Activated CD4-positive, alpha-beta T cell treated with anti-CD3 and anti-CD28 coated beads for 36 hours (primary cell): ENCODE results near the gene YPEL2. TPM values are rescaled to one million over a fixed set of nuclear protein-coding genes. Genes with fewer than 3 reads are reported as not detected.

Source experiments
- ATAC-seq: fragments of 200-7000 bp; cut with Tn5 transposase; one replicate; pipeline ENCODE4 v1.10.0; 2021; ENCODE audit warnings: mild to moderate bottlenecking, moderate library complexity
- CTCF ChIA-PET: fragments of 350-600 bp; sonication (Branson Sonifier 250); formaldehyde crosslinking; loops from one replicate; lab custom pipeline; 2021; ENCODE audit warnings: antibody characterized with exemption; lab: Charles Lee
- POLR2A ChIA-PET: fragments of 350-600 bp; sonication (Branson Sonifier 250); formaldehyde crosslinking; loops from one replicate; lab custom pipeline; 2021; ENCODE audit warnings: antibody characterized with exemption, inconsistent platforms; lab: Charles Lee
- DNase-seq: peaks from one replicate; pipeline ENCODE4 v3.0.0-alpha.2; 2020
- H3K27ac Mint-ChIP-seq: one replicate; pipeline ENCODE4 v1.8.0; 2021; ENCODE audit warnings: mixed read lengths
- H3K27me3 Mint-ChIP-seq: one replicate; pipeline ENCODE4 v1.8.0; 2021; ENCODE audit warnings: mixed read lengths
- H3K36me3 Mint-ChIP-seq: one replicate; pipeline ENCODE4 v1.8.0; 2021; ENCODE audit warnings: low read depth, mixed read lengths
- H3K4me1 Mint-ChIP-seq: one replicate; pipeline ENCODE4 v1.8.0; 2021; ENCODE audit warnings: mixed read lengths
- H3K4me3 Mint-ChIP-seq: one replicate; pipeline ENCODE4 v1.8.0; 2021; ENCODE audit warnings: mild to moderate bottlenecking, moderate library complexity, mixed read lengths
- H3K9me3 Mint-ChIP-seq: one replicate; pipeline ENCODE4 v1.8.0; 2021; ENCODE audit warnings: low read depth, mixed read lengths
- intact Hi-C, 2 experiments: fragments of 100-400 bp; cut with DNase I in 1 of 2; cut with micrococcal nuclease in 1 of 2; formaldehyde crosslinking; loops; one replicate each; pipeline versions ENCODE4 v1.14.2 to v1.15.1; 2022 to 2024; cut with DNase I, micrococcal nuclease
- total RNA-seq, 2 experiments: library from RNA; stranded (reverse); gene quantifications; one replicate each; pipeline ENCODE4 v1.2.3, GENCODE V29; 2021

The YPEL2 gene
- total RNA-seq, 2 experiments from 2014 or later, result 4.3 to 6.9 TPM

DNA sequence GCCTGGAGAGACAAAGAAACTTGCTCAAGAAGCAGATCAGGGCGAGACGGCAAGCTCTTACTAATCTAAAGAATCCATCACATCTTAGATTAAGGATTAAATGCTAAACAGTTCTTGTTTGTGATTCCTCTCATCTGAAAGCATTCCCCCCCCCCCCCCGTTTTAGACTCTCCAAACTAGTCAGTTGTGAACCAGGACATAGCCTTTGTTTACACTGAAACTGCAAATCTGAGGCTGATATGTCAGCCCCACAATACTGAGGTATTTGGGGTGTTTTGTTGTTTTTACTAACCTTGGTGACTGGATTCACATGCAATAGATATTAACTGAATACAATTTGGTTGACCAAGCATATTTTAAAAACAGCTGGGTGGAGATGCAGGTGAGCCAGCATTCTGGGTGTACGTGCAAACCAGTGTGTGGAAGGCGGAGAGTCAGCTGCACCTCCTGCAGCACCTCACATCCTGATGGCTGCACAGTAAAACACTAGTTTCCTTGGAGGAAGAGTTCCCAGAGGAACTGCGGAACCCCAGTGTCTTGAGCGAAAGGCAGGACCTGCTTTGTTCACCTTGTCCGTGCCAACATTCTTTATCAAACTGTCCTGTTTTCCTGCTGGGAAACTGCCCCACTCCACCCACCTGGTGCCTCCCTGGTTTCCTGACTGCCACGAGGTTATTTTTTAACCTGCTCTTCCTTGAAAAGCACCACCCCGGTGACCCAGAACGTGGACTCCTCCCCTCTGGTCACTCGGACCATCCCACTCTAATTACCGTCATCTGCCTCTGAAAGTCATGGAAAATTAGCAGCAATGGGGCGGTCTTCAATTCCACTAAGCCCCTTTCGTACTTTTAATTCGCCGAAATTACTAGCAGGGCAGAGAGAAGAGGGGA lies 1.2 kb upstream of the YPEL2 start:
- ATAC-seq (no peak), DNase-seq (peak; percentile 17)
- Mint-ChIP-seq H3K27ac (peak overlapping the region; percentile 44), H3K4me1 (peaks cover 65% of the 10 kb centered on the region), H3K4me3 (no peak overlapping the region), H3K27me3 (no peaks in the 10 kb centered on the region), H3K36me3 (no peaks in the 10 kb centered on the region), H3K9me3 (no peaks in the 10 kb centered on the region)
- ChIA-PET POLR2A (interaction anchor here (0.9 to 1.0 kb wide), 2 partner anchors 97 to 111 kb away, joined by 3 read pairs; no protein-coding TSS in a partner anchor), CTCF (interaction anchor here (0.6 to 3.6 kb wide), 32 partner anchors 9 to 1277 kb away, joined by 3 to 59 read pairs (median 4); partner anchors contain the start of gene GDPD1)
- intact Hi-C loops, result loop anchor here in 1 of 2 experiments (5.0 to 10.0 kb wide), 3 partner anchors 223 to 1265 kb away; partner anchors contain the start of gene TRIM37

DNA sequence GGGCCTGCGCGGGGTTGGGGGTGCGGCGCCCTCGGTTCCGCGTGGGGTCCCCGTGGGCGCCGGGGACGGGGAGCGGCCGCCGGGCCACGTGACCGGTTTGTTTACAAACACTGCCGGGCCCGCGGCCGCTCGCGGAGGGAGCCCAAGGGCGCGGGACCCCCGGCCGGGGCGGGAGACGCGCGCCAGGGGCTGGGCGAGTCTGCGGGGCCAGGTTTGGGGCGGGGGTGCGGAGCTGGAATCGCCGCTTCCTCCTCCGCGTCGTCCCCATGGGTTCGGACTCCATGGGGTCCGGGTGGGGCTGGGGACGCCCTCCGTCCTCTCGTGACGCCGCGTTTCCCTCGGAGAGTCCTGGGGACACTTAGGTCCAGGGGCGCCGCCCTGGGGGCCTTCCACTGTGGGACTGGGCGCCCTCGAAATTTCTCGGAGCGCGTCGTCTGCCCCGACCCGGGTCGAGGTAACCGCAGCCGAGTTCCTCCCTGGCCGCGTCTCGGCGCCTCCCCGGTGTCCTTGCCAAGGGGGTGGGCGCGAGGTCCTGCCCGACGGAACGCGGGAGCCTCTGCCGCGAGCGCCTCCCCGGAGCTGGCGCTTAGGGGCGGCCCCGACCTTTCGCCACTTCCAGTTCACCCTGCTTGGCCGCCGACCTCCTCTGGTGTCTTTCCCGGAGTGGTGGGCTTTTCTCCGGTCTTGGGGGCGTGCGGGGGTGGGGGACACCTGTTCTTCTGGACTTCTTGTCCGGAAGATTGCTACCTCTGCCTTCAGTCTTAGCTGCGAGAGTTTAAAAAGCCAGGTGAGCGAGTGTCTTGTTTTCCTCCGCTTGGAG lies 684 bp downstream of the YPEL2 start:
- Mint-ChIP-seq H3K9me3 (no peaks in the 10 kb centered on the region), H3K27me3 (no peaks in the 10 kb centered on the region), H3K36me3 (no peaks in the 10 kb centered on the region), H3K27ac (peak overlapping the region; percentile 75), H3K4me3 (peak overlapping the region; percentile 81), H3K4me1 (peaks cover 63% of the 10 kb centered on the region)
- intact Hi-C loops, result loop anchor here (1.0 to 10.0 kb wide), 9 partner anchors 30 to 1263 kb away; partner anchors contain the start of genes CLTC (in 1 of the 2), GDPD1 (in 1 of the 2), PRR11 (in 1 of the 2) and SKA2 (in 1 of the 2)
- no peak for ATAC-seq
- CTCF ChIA-PET, result interaction anchor here (0.8 to 2.3 kb wide), 11 partner anchors 11 to 122 kb away, joined by 3 to 16 read pairs (median 5); no protein-coding TSS in a partner anchor
- DNase-seq, result peak; percentile 51
- POLR2A ChIA-PET, result no interaction called here

DNA sequence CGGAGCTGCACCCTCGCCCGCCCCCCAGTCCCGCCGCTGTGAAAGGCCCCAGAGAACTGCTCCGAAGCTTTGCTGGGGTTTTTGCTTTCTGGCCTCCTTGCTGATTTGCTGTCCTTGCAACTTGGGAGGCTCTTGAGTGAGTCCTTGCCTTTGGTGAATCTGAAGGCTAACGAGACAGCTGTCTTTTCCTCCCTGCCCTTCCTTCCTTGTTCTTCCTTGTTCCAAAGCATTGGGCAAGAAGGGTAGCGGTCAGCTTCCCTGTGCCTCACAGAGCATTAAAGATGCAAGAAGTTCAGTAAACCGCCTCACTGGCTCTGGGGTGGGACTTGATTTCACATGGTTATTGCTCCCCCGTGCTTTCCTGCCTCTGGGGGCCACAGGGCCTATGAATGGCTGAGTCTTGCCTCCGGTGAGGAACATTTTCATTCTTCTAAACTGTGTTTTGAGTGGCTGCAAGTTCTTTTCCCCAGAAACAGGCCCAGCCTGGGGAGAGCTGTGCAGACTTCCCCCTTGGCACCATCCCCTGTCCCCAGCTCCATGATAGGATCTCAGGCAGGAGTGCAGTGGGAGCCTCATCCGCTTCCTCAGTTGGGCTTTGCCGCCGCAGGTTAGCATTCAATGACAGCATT lies 1.4 kb downstream of the YPEL2 start:
- ChIA-PET CTCF (interaction anchor here (0.8 to 2.3 kb wide), 11 partner anchors 10 to 121 kb away, joined by 3 to 16 read pairs (median 5); no protein-coding TSS in a partner anchor), POLR2A (no interaction called here)
- Mint-ChIP-seq H3K9me3 (no peaks in the 10 kb centered on the region), H3K36me3 (no peaks in the 10 kb centered on the region), H3K27me3 (no peaks in the 10 kb centered on the region), H3K4me3 (peak overlapping the region; percentile 81), H3K4me1 (peaks cover 57% of the 10 kb centered on the region), H3K27ac (peak overlapping the region; percentile 75)
- no peak for ATAC-seq
- DNase-seq, result peak; percentile 45
- intact Hi-C loops, result loop anchor here (2.0 to 10.0 kb wide), 4 partner anchors 30 to 1262 kb away; partner anchors contain the start of gene TRIM37 (in 1 of the 2)

DNA sequence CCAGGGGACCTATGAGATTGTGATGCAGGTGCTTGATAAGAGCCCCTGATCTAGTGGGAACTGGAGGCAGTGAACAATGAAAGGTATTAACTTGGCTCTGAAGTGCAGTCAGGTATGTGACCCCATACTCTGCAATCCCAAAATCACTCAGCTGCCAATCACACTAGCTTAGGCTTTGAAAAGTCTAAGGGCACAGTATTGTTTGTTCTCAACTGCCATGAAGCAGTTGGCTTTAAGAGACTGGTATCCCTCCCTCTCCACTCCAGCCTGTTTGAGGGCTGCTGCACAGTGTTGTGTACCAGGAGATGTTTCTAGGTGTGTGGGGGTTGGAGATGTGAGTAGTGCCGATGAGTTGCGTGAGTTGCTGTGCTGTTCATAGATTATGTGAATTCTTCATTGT lies 2.4 kb downstream of the YPEL2 start:
- no peak overlapping the region for H3K27ac Mint-ChIP-seq
- intact Hi-C loops, result loop anchor here (2.0 to 10.0 kb wide), 4 partner anchors 29 to 1261 kb away; partner anchors contain the start of gene TRIM37 (in 1 of the 2)
- H3K4me3 Mint-ChIP-seq, result peak overlapping the region; percentile 81
- H3K9me3 Mint-ChIP-seq, result no peaks in the 10 kb centered on the region
- no peak for ATAC-seq
- ChIA-PET CTCF (interaction anchor here (0.5 to 1.6 kb wide), 2 partner anchors 13 to 105 kb away, joined by 3 to 7 read pairs; no protein-coding TSS in a partner anchor), POLR2A (interaction anchor here (0.6 to 0.7 kb wide), 2 partner anchors 91 to 105 kb away, joined by 3 to 9 read pairs; no protein-coding TSS in a partner anchor)
- H3K4me1 Mint-ChIP-seq, result peaks cover 54% of the 10 kb centered on the region
- DNase-seq, result no peak
- no peaks in the 10 kb centered on the region for H3K36me3 Mint-ChIP-seq
- no peaks in the 10 kb centered on the region for H3K27me3 Mint-ChIP-seq

DNA sequence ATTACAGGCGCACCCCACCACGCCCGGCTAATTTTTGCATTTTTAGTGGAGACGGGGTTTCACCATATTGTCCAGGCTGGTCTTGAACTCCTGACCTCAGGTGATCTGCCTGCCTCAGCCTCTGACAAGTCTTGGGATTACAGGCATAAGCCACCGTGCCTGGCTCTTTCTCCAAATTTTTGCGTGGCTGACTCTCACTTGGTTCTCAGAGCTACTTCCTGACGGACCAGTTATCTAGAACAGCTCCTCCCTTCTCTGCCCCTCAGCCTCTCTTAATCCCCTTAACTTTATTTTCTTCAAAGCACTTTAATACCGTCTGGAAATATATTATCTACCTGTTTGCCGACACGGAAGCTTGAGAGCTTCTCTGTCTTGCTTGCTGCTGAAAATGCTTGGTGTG lies 4.2 kb downstream of the YPEL2 start:
- CTCF ChIA-PET, result interaction anchor here (0.5 to 1.8 kb wide), 5 partner anchors 10 to 118 kb away, joined by 3 to 6 read pairs (median 4); no protein-coding TSS in a partner anchor
- no peak for DNase-seq
- Mint-ChIP-seq H3K4me1 (peaks cover 36% of the 10 kb centered on the region), H3K36me3 (no peaks in the 10 kb centered on the region), H3K9me3 (no peaks in the 10 kb centered on the region), H3K27ac (no peak overlapping the region), H3K4me3 (no peak overlapping the region), H3K27me3 (no peaks in the 10 kb centered on the region)
- POLR2A ChIA-PET, result no interaction called here
- intact Hi-C loops, result loop anchor here in 1 of 2 experiments (10.0 kb wide), 2 partner anchors 991 to 1259 kb away; no protein-coding TSS in a partner anchor
- ATAC-seq, result no peak

DNA sequence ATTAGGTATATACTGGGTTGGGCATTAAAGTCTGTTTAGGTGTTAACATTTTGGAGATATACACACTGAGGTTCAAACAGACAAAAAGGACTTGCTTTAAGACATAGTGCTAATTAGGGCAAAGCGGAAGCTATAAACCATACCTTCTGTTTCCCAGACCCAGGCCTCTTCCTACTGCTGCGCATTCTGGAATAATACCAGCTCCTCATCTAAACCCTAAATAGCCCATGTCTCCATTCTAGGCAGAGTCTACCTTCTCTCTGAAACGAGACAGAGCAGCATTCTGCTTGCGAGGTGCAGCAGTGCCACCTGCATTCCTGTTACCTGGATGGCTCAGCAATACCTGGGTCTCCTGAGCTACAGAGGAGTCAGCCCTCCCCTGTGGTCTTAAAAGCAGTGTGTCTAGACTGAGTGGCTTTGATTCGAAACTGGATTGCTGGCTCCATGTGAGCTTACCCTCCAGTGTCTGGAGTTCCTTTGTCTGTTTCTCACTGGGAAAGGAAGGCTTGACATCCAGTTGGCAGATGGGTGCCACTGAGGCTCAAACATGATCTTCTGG lies 6.4 kb downstream of the YPEL2 start:
- no peaks in the 10 kb centered on the region for H3K36me3 Mint-ChIP-seq
- no peaks in the 10 kb centered on the region for H3K27me3 Mint-ChIP-seq
- DNase-seq (no peak), ATAC-seq (no peak)
- no peak overlapping the region for H3K4me3 Mint-ChIP-seq
- H3K27ac Mint-ChIP-seq, result no peak overlapping the region
- ChIA-PET POLR2A (no interaction called here), CTCF (interaction anchor here (2.7 kb wide), 1 partner anchor 104 kb away, joined by 9 read pairs; no protein-coding TSS in a partner anchor)
- no peaks in the 10 kb centered on the region for H3K9me3 Mint-ChIP-seq
- peaks cover 45% of the 10 kb centered on the region for H3K4me1 Mint-ChIP-seq
- intact Hi-C loops, result loop anchor here in 1 of 2 experiments (10.0 kb wide), 2 partner anchors 993 to 1257 kb away; no protein-coding TSS in a partner anchor

DNA sequence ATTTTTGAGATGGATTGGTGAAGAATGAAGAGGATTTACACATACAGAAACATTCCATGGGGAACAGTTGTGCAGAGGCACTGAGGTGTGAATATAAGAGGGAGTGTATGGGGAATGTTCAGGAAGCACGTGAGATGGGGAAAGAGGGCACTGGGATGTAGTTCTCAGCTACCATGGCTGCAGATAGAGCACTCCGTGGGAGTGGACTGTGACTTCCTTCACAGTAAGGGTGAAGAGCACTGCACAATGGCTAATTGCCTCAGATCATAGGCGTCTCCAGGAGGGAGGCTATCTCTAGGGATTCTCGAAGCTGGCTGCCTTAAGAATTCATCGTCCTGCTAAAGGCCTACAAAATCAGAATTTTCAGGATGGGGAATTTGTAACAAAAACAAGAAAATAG lies 7.0 kb downstream of the YPEL2 start:
- DNase-seq, result no peak
- ChIA-PET POLR2A (no interaction called here), CTCF (interaction anchor here (2.7 kb wide), 1 partner anchor 103 kb away, joined by 9 read pairs; no protein-coding TSS in a partner anchor)
- intact Hi-C loops, result loop anchor here in 1 of 2 experiments (10.0 kb wide), 2 partner anchors 994 to 1256 kb away; no protein-coding TSS in a partner anchor
- Mint-ChIP-seq H3K27me3 (no peaks in the 10 kb centered on the region), H3K9me3 (no peaks in the 10 kb centered on the region), H3K27ac (no peak overlapping the region), H3K36me3 (no peaks in the 10 kb centered on the region), H3K4me1 (peaks cover 45% of the 10 kb centered on the region), H3K4me3 (no peak overlapping the region)
- no peak for ATAC-seq

DNA sequence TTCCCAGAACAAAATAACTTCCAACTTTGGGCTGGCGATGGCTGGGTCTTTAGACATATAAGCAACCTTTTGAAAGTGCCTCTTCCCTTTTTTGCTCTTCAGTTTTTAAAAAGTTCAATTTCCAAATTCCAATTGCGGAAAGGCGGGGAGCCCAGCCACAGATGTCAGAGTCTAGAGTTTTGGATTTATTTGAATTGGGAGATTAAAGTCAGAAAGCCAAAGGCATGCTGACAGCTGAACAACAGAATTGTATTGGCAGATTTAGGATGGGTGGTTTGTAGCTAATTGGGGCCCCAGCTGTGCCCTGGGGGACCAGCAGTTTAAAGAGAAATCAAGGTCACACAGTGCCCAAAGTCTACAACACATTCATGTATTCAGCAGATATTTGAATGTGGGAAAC lies 10.5 kb downstream of the YPEL2 start:
- ChIA-PET POLR2A (interaction anchor here (0.6 kb wide), 2 partner anchors 138 to 223 kb away, joined by 4 to 11 read pairs; no protein-coding TSS in a partner anchor), CTCF (interaction anchor here (0.7 to 2.4 kb wide), 3 partner anchors 9 to 100 kb away, joined by 3 to 7 read pairs (median 3); no protein-coding TSS in a partner anchor)
- Mint-ChIP-seq H3K4me3 (no peak overlapping the region), H3K9me3 (no peaks in the 10 kb centered on the region), H3K27ac (no peak overlapping the region), H3K4me1 (peaks cover 51% of the 10 kb centered on the region), H3K36me3 (no peaks in the 10 kb centered on the region), H3K27me3 (no peaks in the 10 kb centered on the region)
- no peak for DNase-seq
- ATAC-seq, result no peak
- intact Hi-C loops, result loop anchor here (1.0 kb wide), 3 partner anchors 20 to 99 kb away; no protein-coding TSS in a partner anchor

GRCh38 chr17:59342681-59343131 lies 11.3 kb downstream of the YPEL2 start:
- ChIA-PET CTCF (interaction anchor here (0.6 to 2.4 kb wide), 4 partner anchors 10 to 125 kb away, joined by 3 to 7 read pairs (median 3); no protein-coding TSS in a partner anchor), POLR2A (no interaction called here)
- H3K9me3 Mint-ChIP-seq, result no peaks in the 10 kb centered on the region
- intact Hi-C loops, result loop anchor here (1.0 kb wide), 3 partner anchors 20 to 99 kb away; no protein-coding TSS in a partner anchor
- peaks cover 52% of the 10 kb centered on the region for H3K4me1 Mint-ChIP-seq
- no peak overlapping the region for H3K4me3 Mint-ChIP-seq
- H3K36me3 Mint-ChIP-seq, result no peaks in the 10 kb centered on the region
- no peaks in the 10 kb centered on the region for H3K27me3 Mint-ChIP-seq
- peak; percentile 62 for DNase-seq
- peak overlapping the region; percentile 73 for H3K27ac Mint-ChIP-seq
- peak; percentile 96 for ATAC-seq
